Right cardiac atrium (tissue), 5 donors: ENCODE results near the gene MAP4K1. TPM values are rescaled to one million over a fixed set of nuclear protein-coding genes. Genes with fewer than 3 reads are reported as not detected.

Experiments used
- ATAC-seq, 2 donors: fragments of 200-7000 bp; cut with Tn5 transposase; one replicate each; pipeline versions ENCODE4 v1.8.0 to v1.9.1; 2020; ENCODE audit warnings: moderate library complexity in 2 of 2, mild to moderate bottlenecking in 1 of 2
- DNase-seq, 3 donors: peaks; one replicate each; pipeline ENCODE4 v3.0.0-alpha.2; 2020
- H3K27ac ChIP-seq: one replicate; pipeline ENCODE4 v1.5.1; 2013; ENCODE audit warnings: mild to moderate bottlenecking, low read length, control low read depth, moderate library complexity
- H3K27me3 ChIP-seq: one replicate; pipeline ENCODE4 v1.6.1; 2013; ENCODE audit not compliant: control insufficient read depth, insufficient read depth
- H3K4me1 ChIP-seq: one replicate; pipeline ENCODE4 v1.6.1; 2013; ENCODE audit warnings: low read length; ENCODE audit not compliant: control insufficient read depth, insufficient read depth
- H3K4me3 ChIP-seq: one replicate; pipeline ENCODE4 v1.5.1; 2013; ENCODE audit warnings: low read length, control low read depth
- H3K9me3 ChIP-seq: one replicate; pipeline ENCODE4 v1.6.1; 2013; ENCODE audit warnings: low read length; ENCODE audit not compliant: control insufficient read depth
- WGBS: extraction: QIAGEN DNeasy Blood & Tissue Kit; methylation state at CpG from one replicate; pipeline ENCODE4 v1.1.7; 2013; 5-methylcytosine and 5-hydroxymethylcytosine counted together
- intact Hi-C, 4 donors: fragments of 100-400 bp; cut with DNase I; formaldehyde crosslinking; loops; one replicate each; pipeline versions ENCODE4 v1.11.0 to v1.14.0; 2022 to 2023
- polyA plus RNA-seq: library from polyadenylated mRNA; stranded (reverse); fragments of 200-250 nt; gene quantifications from one replicate; pipeline ENCODE4 v1.2.3, GENCODE V29; 2013
- total RNA-seq, 4 donors: library from RNA; stranded (reverse); fragmentation: NEBNext Ultra II Directional; extraction: Animal tissue kit (Norgen Biotek cat#: 25700); gene quantifications; one replicate each; pipeline ENCODE4 v1.2.1, GENCODE V29; 2021
- donor health status: healthy with polysubstance abuse.
- donor health status: DM: no; HTN: yes; CAD: no.
- donor health status: DM: no; HTN: no; CAD: no.
- donor health status: DM: no; HTN: yes; CAD: no; lungs with severe emphysema.
- donor health status: DM: yes; HTN: yes; CAD: no.

MAP4K1 gene
- total and polyA plus RNA-seq, 5 donors, result 0.88 to 4.4 (median 2.1) TPM

DNA sequence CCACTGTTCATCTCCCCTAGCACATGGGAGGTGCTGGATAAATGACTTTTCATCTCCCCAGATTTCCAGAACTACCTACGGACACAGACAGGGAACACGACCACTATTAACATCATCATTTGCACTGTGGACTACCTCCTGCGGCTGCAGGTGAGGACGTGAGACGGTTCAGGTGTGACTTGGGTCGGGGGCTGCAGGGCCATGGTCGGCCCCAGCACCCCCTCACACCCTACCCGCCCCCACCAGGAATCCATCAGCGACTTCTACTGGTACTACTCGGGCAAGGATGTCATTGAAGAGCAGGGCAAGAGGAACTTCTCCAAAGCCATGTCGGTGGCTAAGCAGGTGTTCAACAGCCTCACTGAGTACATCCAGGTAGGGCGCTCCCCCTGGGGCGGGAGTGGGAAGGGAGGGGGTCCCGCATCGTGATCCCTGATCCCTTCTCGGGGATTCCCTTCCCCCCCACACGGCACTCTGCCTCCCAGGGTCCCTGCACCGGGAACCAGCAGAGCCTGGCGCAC, 74.4 kb downstream of the MAP4K1 start:
- WGBS, result 73% methylated on average over 19 of the region's 19 CpGs
- Histone ChIP-seq H3K4me3 (no peak overlapping the region), H3K27ac (no peak overlapping the region)

DNA sequence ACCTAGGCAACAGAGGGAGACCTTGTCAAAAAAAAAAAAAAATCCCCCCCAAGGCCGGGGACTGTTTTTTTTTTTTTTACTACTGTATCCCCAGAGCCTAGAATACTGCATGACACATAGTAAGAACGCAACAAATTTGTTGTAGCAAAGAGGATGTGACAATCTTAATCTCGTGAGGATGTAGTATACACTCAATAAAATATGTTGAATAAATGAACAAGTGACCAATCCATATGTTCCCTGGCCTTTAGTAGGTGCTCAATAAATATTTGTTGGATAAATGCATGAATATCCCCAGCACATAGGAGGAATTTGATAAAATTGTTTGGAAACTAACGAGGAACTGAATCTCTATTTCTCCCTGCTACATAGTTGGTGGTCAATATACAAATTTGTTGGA, 75.7 kb downstream of the MAP4K1 start:
- no peak for ATAC-seq
- no peak for DNase-seq
- intact Hi-C loops, result loop anchor here in 1 of 4 donors (10.0 kb wide), 1 partner anchor 93 kb away; no protein-coding TSS in a partner anchor
- H3K4me1 ChIP-seq, result no peaks in the 10 kb centered on the region
- H3K4me3 ChIP-seq, result no peak overlapping the region
- 80% methylated on average over 4 of the region's 4 CpGs for WGBS
- H3K27ac ChIP-seq, result no peak overlapping the region
- H3K9me3 ChIP-seq, result no peaks in the 10 kb centered on the region
- H3K27me3 ChIP-seq, result no peaks in the 10 kb centered on the region

More for the DNA sequence above, 74.4 kb downstream of the MAP4K1 start:
- no peaks in the 10 kb centered on the region for H3K4me1 ChIP-seq
- DNase-seq, result no peak
- no peaks in the 10 kb centered on the region for H3K27me3 ChIP-seq
- intact Hi-C loops, result loop anchor here in 1 of 4 donors (10.0 kb wide), 1 partner anchor 91 kb away; no protein-coding TSS in a partner anchor
- peak; percentile 22 to 24 for ATAC-seq
- H3K9me3 ChIP-seq, result no peaks in the 10 kb centered on the region

DNA sequence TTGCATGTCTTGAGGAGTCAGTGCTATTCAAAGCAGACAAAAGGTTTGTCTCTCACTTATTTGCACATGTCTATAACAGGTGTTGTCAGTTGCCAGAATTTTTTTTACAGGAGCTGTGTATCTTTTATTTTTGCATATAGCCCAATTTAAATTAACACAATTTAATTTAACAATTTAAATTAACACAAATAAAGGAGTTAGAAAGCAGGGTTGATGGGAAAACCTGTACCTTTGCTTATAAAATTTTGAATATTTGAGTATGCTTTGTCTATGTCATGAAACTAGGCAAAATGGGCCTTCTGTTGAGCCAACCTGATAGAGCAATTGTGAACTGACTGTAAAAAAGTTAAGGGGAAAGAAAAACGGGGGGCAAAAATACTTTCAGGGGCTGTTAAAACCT, 78.0 kb downstream of the MAP4K1 start:
- intact Hi-C loops, result loop anchor here in 1 of 4 donors (10.0 kb wide), 1 partner anchor 95 kb away; no protein-coding TSS in a partner anchor
- Histone ChIP-seq H3K9me3 (no peaks in the 10 kb centered on the region), H3K4me1 (no peaks in the 10 kb centered on the region), H3K4me3 (no peak overlapping the region), H3K27me3 (no peaks in the 10 kb centered on the region), H3K27ac (no peak overlapping the region)
- no peak for ATAC-seq
- no peak for DNase-seq
- WGBS, result 41% methylated on average over 1 of the region's 1 CpG

GRCh38 chr19:38538793-38539528, 78.8 kb downstream of the MAP4K1 start:
- ATAC-seq (no peak), DNase-seq (no peak)
- WGBS, result 57% methylated on average over 6 of the region's 6 CpGs
- H3K4me3 ChIP-seq, result no peak overlapping the region
- H3K27me3 ChIP-seq, result no peaks in the 10 kb centered on the region
- intact Hi-C loops, result no loop called here
- no peaks in the 10 kb centered on the region for H3K4me1 ChIP-seq
- no peak overlapping the region for H3K27ac ChIP-seq
- peaks cover 2% of the 10 kb centered on the region for H3K9me3 ChIP-seq

DNA sequence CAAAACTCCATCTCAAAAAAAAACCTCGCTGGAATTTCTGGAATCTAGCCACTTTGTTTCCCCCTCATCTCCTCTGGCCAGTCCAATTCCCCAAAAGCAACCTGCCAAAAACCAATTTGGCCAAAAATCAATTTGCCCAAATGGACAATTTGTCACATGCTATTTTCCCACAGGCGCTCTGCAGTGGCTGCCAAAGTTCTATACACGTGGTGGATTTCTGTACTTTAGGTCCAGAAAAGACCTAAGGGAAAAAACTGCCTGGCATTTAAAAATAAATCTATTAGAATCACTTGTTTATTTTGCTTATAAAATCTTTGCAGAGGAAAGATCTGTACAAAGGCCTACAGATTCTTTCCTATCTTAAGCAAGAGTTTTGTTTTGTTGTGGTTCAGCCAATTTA, 79.4 kb downstream of the MAP4K1 start:
- 42% methylated on average over 3 of the region's 3 CpGs for WGBS
- intact Hi-C loops, result no loop called here
- no peak overlapping the region for H3K27ac ChIP-seq
- ATAC-seq (peak in 1 of 2 donors; percentile 29), DNase-seq (no peak)
- no peaks in the 10 kb centered on the region for H3K4me1 ChIP-seq
- H3K9me3 ChIP-seq, result peaks cover 2% of the 10 kb centered on the region
- no peak overlapping the region for H3K4me3 ChIP-seq
- no peaks in the 10 kb centered on the region for H3K27me3 ChIP-seq

Other genes with a start within 250 kb of the MAP4K1 start
- 100 to 1,000 TPM; 223 to 311 (median 259) TPM for gene PSMD8, start 243.4 kb downstream of the MAP4K1 start, total RNA-seq
- 255 TPM for gene PSMD8, start 243.4 kb downstream of the MAP4K1 start, polyA plus RNA-seq
- gene GGN, start 229.9 kb downstream of the MAP4K1 start, total RNA-seq, result 1 to 10 TPM in 1 of 4 donors, under 1 TPM in 3; 0.09 to 1.3 (median 0.63) TPM
- 0.11 TPM for gene GGN, start 229.9 kb downstream of the MAP4K1 start, polyA plus RNA-seq
- gene SPRED3, start 229.3 kb downstream of the MAP4K1 start, total RNA-seq, result 1 to 10 TPM in 1 of 4 donors, under 1 TPM in 3; 0.26 to 2.3 (median 0.63) TPM
- 0.27 TPM for gene SPRED3, start 229.3 kb downstream of the MAP4K1 start, polyA plus RNA-seq
- 10 to 100 TPM; 10.4 to 16.7 (median 13.6) TPM for gene FAM98C, start 214.9 kb downstream of the MAP4K1 start, total RNA-seq
- 10.3 TPM for gene FAM98C, start 214.9 kb downstream of the MAP4K1 start, polyA plus RNA-seq
- gene RASGRP4, start 191.7 kb downstream of the MAP4K1 start, total RNA-seq, result 1 to 10 TPM; 1.3 to 3.2 (median 1.8) TPM
- gene RASGRP4, start 191.7 kb downstream of the MAP4K1 start, polyA plus RNA-seq, result 0.81 TPM
- gene RYR1, start 184.3 kb downstream of the MAP4K1 start, total RNA-seq, result 1 to 10 TPM in 3 of 4 donors, under 1 TPM in 1; 0.80 to 1.6 (median 1.2) TPM
- gene RYR1, start 184.3 kb downstream of the MAP4K1 start, polyA plus RNA-seq, result 1.1 TPM
- gene EIF3K, start 1.2 kb upstream of the MAP4K1 start, total RNA-seq, result 100 to 1,000 TPM; 477 to 576 (median 534) TPM
- gene EIF3K, start 1.2 kb upstream of the MAP4K1 start, polyA plus RNA-seq, result 829 TPM
- 100 to 1,000 TPM; 116 to 226 (median 122) TPM for gene ACTN4, start 29.7 kb upstream of the MAP4K1 start, total RNA-seq
- gene ACTN4, start 29.7 kb upstream of the MAP4K1 start, polyA plus RNA-seq, result 87.4 TPM
- gene CAPN12, start 126.5 kb upstream of the MAP4K1 start, total RNA-seq, result under 1 TPM; 0.22 to 0.85 (median 0.54) TPM
- 0.91 TPM for gene CAPN12, start 126.5 kb upstream of the MAP4K1 start, polyA plus RNA-seq
- gene LGALS7, start 155.6 kb upstream of the MAP4K1 start, total RNA-seq, result 1 to 10 TPM in 1 of 4 donors, under 1 TPM in 1, not detected in 2; 0.79 to 1.1 TPM
- gene LGALS7, start 155.6 kb upstream of the MAP4K1 start, polyA plus RNA-seq, result not detected
- gene LGALS7B, start 171.2 kb upstream of the MAP4K1 start, total RNA-seq, result not detected
- 0.70 TPM for gene LGALS7B, start 171.2 kb upstream of the MAP4K1 start, polyA plus RNA-seq
- 1 to 10 TPM in 2 of 4 donors, under 1 TPM in 2; 0.56 to 1.2 (median 0.85) TPM for gene LGALS4, start 195.0 kb upstream of the MAP4K1 start, total RNA-seq
- gene LGALS4, start 195.0 kb upstream of the MAP4K1 start, polyA plus RNA-seq, result 0.45 TPM
- gene ECH1, start 213.8 kb upstream of the MAP4K1 start, total RNA-seq, result 100 to 1,000 TPM; 403 to 585 (median 523) TPM
- 1,015 TPM for gene ECH1, start 213.8 kb upstream of the MAP4K1 start, polyA plus RNA-seq
- gene HNRNPL, start 232.0 kb upstream of the MAP4K1 start, total RNA-seq, result 100 to 1,000 TPM; 146 to 206 (median 178) TPM
- 131 TPM for gene HNRNPL, start 232.0 kb upstream of the MAP4K1 start, polyA plus RNA-seq